ENCODE results near the gene WFDC6.

- no peak for TF ChIP-seq CTCF (IDR thresholded peaks at IDR 0.05; ENCODE audit: poor library complexity, severe bottlenecking)
- TF ChIP-seq EZH2 (IDR thresholded peaks at IDR 0.05; ENCODE audit: borderline replicate concordance, insufficient read depth, low read length, poor library complexity, severe bottlenecking): no peak
- no peak for TF ChIP-seq REST (IDR thresholded peaks at IDR 0.05; ENCODE audit: borderline replicate concordance)
- no peak for TF ChIP-seq POLR2AphosphoS5 (IDR thresholded peaks at IDR 0.05)
- no peak for TF ChIP-seq TAF1 (IDR thresholded peaks at IDR 0.05; ENCODE audit: low read depth)
- no peak for TF ChIP-seq EP300 (conservative IDR thresholded peaks at IDR 0.05; ENCODE audit: poor library complexity, severe bottlenecking)
- TF ChIP-seq SMC3 (conservative IDR thresholded peaks at IDR 0.05; ENCODE audit: poor library complexity): no peak
These were observed 32.9 kb downstream of the WFDC6 start for GRCh38 chr20:45506398-45506797.
